HG03095 (cell line): ENCODE results near the gene ANKEF1.
"Not testable (repeated sequence)": the region's sequence is repeated elsewhere in the genome, so short reads cannot be mapped to it uniquely, and the experiment has no call there.

Experiments
- ATAC-seq: cut with Tn5 transposase; IDR thresholded peaks from one replicate; pipeline ENCODE4 v1.9.1; 2021; ENCODE audit warnings: moderate library complexity; ENCODE audit not compliant: unreplicated experiment

ANKEF1 gene

GRCh38 chr20:10031451-10032215 lies 3.2 kb upstream of the ANKEF1 start:
- ATAC-seq: not testable (repeated sequence)

GRCh38 chr20:10032269-10032668 lies 2.5 kb upstream of the ANKEF1 start:
- not testable (repeated sequence) for ATAC-seq

GRCh38 chr20:10033905-10034650 lies 709 bp upstream of the ANKEF1 start:
- no peak for ATAC-seq

GRCh38 chr20:10036321-10036720 lies 1.5 kb downstream of the ANKEF1 start:
- not testable (repeated sequence) for ATAC-seq

- ATAC-seq: no peak
Measured at GRCh38 chr20:10040070-10040975, 5.5 kb downstream of the ANKEF1 start.

GRCh38 chr20:10042086-10042485 lies 7.3 kb downstream of the ANKEF1 start:
- ATAC-seq: no peak

- ATAC-seq: no peak
Measured at GRCh38 chr20:10047427-10047826, 12.6 kb downstream of the ANKEF1 start.

- no peak for ATAC-seq
Measured at GRCh38 chr20:10051185-10051584, 16.4 kb downstream of the ANKEF1 start.

GRCh38 chr20:10059006-10059405 lies 24.2 kb downstream of the ANKEF1 start:
- ATAC-seq: no peak

GRCh38 chr20:10060226-10060625 lies 25.4 kb downstream of the ANKEF1 start:
- ATAC-seq: no peak

- no peak for ATAC-seq
Measured at GRCh38 chr20:10061641-10062040, 26.9 kb downstream of the ANKEF1 start.

- no peak for ATAC-seq
Measured at GRCh38 chr20:10063482-10063881, 28.7 kb downstream of the ANKEF1 start.

GRCh38 chr20:10064611-10065010 lies 29.8 kb downstream of the ANKEF1 start:
- ATAC-seq: no peak

GRCh38 chr20:10065154-10065833 lies 30.5 kb downstream of the ANKEF1 start:
- no peak for ATAC-seq

GRCh38 chr20:10067321-10067720 lies 32.5 kb downstream of the ANKEF1 start:
- no peak for ATAC-seq

GRCh38 chr20:10074513-10074912 lies 39.7 kb downstream of the ANKEF1 start:
- no peak for ATAC-seq

- ATAC-seq: no peak
Measured at GRCh38 chr20:10075606-10076005, 40.8 kb downstream of the ANKEF1 start.

GRCh38 chr20:10076126-10077080 lies 41.6 kb downstream of the ANKEF1 start:
- ATAC-seq: no peak

- no peak for ATAC-seq
Measured at GRCh38 chr20:10077081-10077471, 42.3 kb downstream of the ANKEF1 start.

- no peak for ATAC-seq
Measured at GRCh38 chr20:10077886-10078285, 43.1 kb downstream of the ANKEF1 start.
